Liver (tissue), 9 donors: ENCODE measurements around the gene HCAR2. TPM values are rescaled to one million over a fixed set of nuclear protein-coding genes. Genes with fewer than 3 reads are reported as not detected.
"Not testable (repeated sequence)": the region's sequence is repeated elsewhere in the genome, so short reads cannot be mapped to it uniquely, and the experiment has no call there.

Experiments used
- DNase-seq: peaks from one replicate; pipeline ENCODE4 v3.0.0-alpha.2; 2017; ENCODE audit warnings: low spot score
- H3K27ac ChIP-seq, 2 donors: one replicate each; pipeline ENCODE4 v1.7.0; 2013; ENCODE audit warnings: inconsistent platforms in 2 of 2, low read length in 2 of 2, control low read depth in 1 of 2, low read depth in 1 of 2, mild to moderate bottlenecking in 1 of 2
- H3K27me3 ChIP-seq, 4 donors: one replicate each; pipeline versions ENCODE4 v1.6.1 to v1.7.0; 2013; ENCODE audit warnings: low read length in 3 of 4, inconsistent platforms in 1 of 4, mild to moderate bottlenecking in 1 of 4, moderate library complexity in 1 of 4; ENCODE audit not compliant: control insufficient read depth in 4 of 4, insufficient read depth in 4 of 4
- H3K36me3 ChIP-seq, 4 donors: one replicate each; pipeline versions ENCODE4 v1.6.1 to v1.7.0; 2013; ENCODE audit warnings: low read length in 3 of 4, mild to moderate bottlenecking in 3 of 4, low read depth in 1 of 4, moderate library complexity in 1 of 4; ENCODE audit not compliant: control insufficient read depth in 4 of 4, insufficient read depth in 3 of 4
- H3K4me1 ChIP-seq, 4 donors: one replicate each; pipeline versions ENCODE4 v1.6.1 to v1.7.0; 2013; ENCODE audit warnings: low read length in 3 of 4, mild to moderate bottlenecking in 3 of 4, moderate library complexity in 1 of 4; ENCODE audit not compliant: control insufficient read depth in 4 of 4, insufficient read depth in 4 of 4
- H3K4me3 ChIP-seq, 3 donors: one replicate each; pipeline versions ENCODE4 v1.6.1 to v1.7.0; 2013; ENCODE audit warnings: low read length in 3 of 3, control low read depth in 1 of 3, low read depth in 1 of 3, mild to moderate bottlenecking in 1 of 3
- H3K9ac ChIP-seq, 2 donors: one replicate each; pipeline ENCODE4 v1.7.0; 2013; ENCODE audit warnings: low read length in 2 of 2, mild to moderate bottlenecking in 2 of 2, moderate library complexity in 2 of 2, control low read depth in 1 of 2, low read depth in 1 of 2
- H3K9me3 ChIP-seq, 4 donors: one replicate each; pipeline versions ENCODE4 v1.6.1 to v1.7.0; 2013; ENCODE audit warnings: low read length in 3 of 4; ENCODE audit not compliant: control insufficient read depth in 4 of 4
- CTCF ChIP-seq: fragments of 150-350 bp; IDR thresholded peaks from 2 replicates; pipeline ENCODE4 v1.5.1; 2017; ENCODE audit warnings: improper control_type of control experiment, low read depth, low read length; ENCODE audit not compliant: missing input control
- EGR1 ChIP-seq, 2 donors: IDR thresholded peaks; 2 replicates each; pipeline ENCODE4 v1.6.1; 2016 to 2018; ENCODE audit warnings: antibody characterized with exemption in 2 of 2, low read depth in 2 of 2
- FOXA1 ChIP-seq: IDR thresholded peaks from 2 replicates; pipeline ENCODE4 v1.6.1; 2016; ENCODE audit warnings: antibody characterized with exemption
- FOXA2 ChIP-seq: IDR thresholded peaks from 2 replicates; pipeline ENCODE4 v1.6.1; 2016; ENCODE audit warnings: antibody characterized with exemption
- GABPA ChIP-seq, 2 donors: IDR thresholded peaks in 1 of 2; conservative IDR thresholded peaks in 1 of 2; 2 replicates each; pipeline ENCODE4 v1.6.1; 2016; ENCODE audit warnings: antibody characterized with exemption in 2 of 2, mild to moderate bottlenecking in 1 of 2, moderate library complexity in 1 of 2
- HNF4A ChIP-seq, 2 donors: conservative IDR thresholded peaks; 2 replicates each; pipeline ENCODE4 v1.6.1; 2016; ENCODE audit warnings: antibody characterized with exemption in 2 of 2, mild to moderate bottlenecking in 2 of 2
- HNF4G ChIP-seq: IDR thresholded peaks from 2 replicates; pipeline ENCODE4 v1.6.1; 2016; ENCODE audit warnings: antibody characterized with exemption
- JUND ChIP-seq, 2 donors: IDR thresholded peaks; 2 replicates each; pipeline ENCODE4 v1.6.1; 2016; ENCODE audit warnings: antibody characterized with exemption in 2 of 2
- NR2F2 ChIP-seq: IDR thresholded peaks from 2 replicates; pipeline ENCODE4 v1.6.1; 2016; ENCODE audit warnings: antibody characterized with exemption
- RAD21 ChIP-seq, 2 donors: IDR thresholded peaks; 2 replicates each; pipeline ENCODE4 v1.6.1; 2016; ENCODE audit warnings: antibody characterized with exemption in 2 of 2, mild to moderate bottlenecking in 2 of 2
- RXRA ChIP-seq, 2 donors: IDR thresholded peaks; 2 replicates each; pipeline ENCODE4 v1.6.1; 2017 to 2018; ENCODE audit warnings: antibody characterized with exemption in 2 of 2, mild to moderate bottlenecking in 1 of 2
- SP1 ChIP-seq: IDR thresholded peaks from 2 replicates; pipeline ENCODE4 v1.6.1; 2018; ENCODE audit warnings: antibody characterized with exemption, mild to moderate bottlenecking
- TAF1 ChIP-seq: conservative IDR thresholded peaks from 2 replicates; pipeline ENCODE4 v1.6.1; 2016; ENCODE audit warnings: antibody characterized with exemption, mild to moderate bottlenecking
- YY1 ChIP-seq: IDR thresholded peaks from 2 replicates; pipeline ENCODE4 v1.6.1; 2016; ENCODE audit warnings: antibody characterized with exemption, mild to moderate bottlenecking
- WGBS: extraction: QIAGEN DNeasy Blood & Tissue Kit; methylation state at CpG from one replicate; pipeline ENCODE4 v1.1.7; 2013; 5-methylcytosine and 5-hydroxymethylcytosine counted together
- polyA plus RNA-seq, 2 donors: library from polyadenylated mRNA; stranded (reverse) in 1 of 2; unstranded in 1 of 2; fragments of 200-250 nt in 1 of 2; fragments of >200 nt in 1 of 2; fragmentation: Nextera tagmentation in 1 of 2; extraction: Ambion mirVana in 1 of 2; gene quantifications; one replicate each; pipeline versions ENCODE4 v1.2.1 to v1.2.3, GENCODE V29; 2013 to 2015
- total RNA-seq, 2 donors: library from RNA; depleted of rRNA; stranded (reverse); fragments of >200 nt; gene quantifications; one replicate each; pipeline ENCODE4 v1.2.3, GENCODE V29; 2014
- TF ChIP-seq, protein P1 (sequence below): IDR thresholded peaks from 2 replicates; pipeline ENCODE4 v1.6.1; 2016; ENCODE audit warnings: antibody characterized with exemption
- TF ChIP-seq, protein P2 (sequence below): IDR thresholded peaks from 2 replicates; pipeline ENCODE4 v1.6.1; 2016; ENCODE audit warnings: antibody characterized with exemption
- TF ChIP-seq, protein P3 (sequence below): IDR thresholded peaks from 2 replicates; pipeline ENCODE4 v1.6.1; 2016; ENCODE audit warnings: antibody characterized with exemption
- TF ChIP-seq, protein P4 (sequence below): IDR thresholded peaks from 2 replicates; pipeline ENCODE4 v1.6.1; 2016; ENCODE audit warnings: antibody characterized with exemption, mild to moderate bottlenecking
- donor health status: healthy.
- donor health status: healthy.
- donor health status: healthy.
- donor health status: healthy.
- donor health status: healthy.

The HCAR2 gene
- total RNA-seq (under 1 TPM; 0.08 to 0.70 TPM), polyA plus RNA-seq (under 1 TPM in 1 of 2 donors, not detected in 1; 0.08 TPM)

- not testable (repeated sequence) for H3K9me3 ChIP-seq, H3K27ac ChIP-seq, DNase-seq, H3K9ac ChIP-seq, H3K36me3 ChIP-seq, H3K4me1 ChIP-seq, H3K4me3 ChIP-seq, H3K27me3 ChIP-seq
- WGBS, result 81% methylated on average over 22 of the region's 22 CpGs
Measured at GRCh38 chr12:122702890-122703611, at the start of gene HCAR2. Gene HCAR2 (minus strand): TSS chr12:122703357. CDS start chr12:122703283, 74 bp downstream.

- Histone ChIP-seq H3K9me3 (no peaks in the 10 kb centered on the region), H3K9ac (peak within 1 kb of the TSS; percentile 78 to 92), H3K27me3 (no peaks in the 10 kb centered on the region), H3K36me3 (peaks cover 4 to 19% (median 10%) of the 10 kb centered on the region in 4 donors), H3K4me3 (peak within 1 kb of the TSS; percentile 78 to 81 (median 80)), H3K27ac (peak within 1 kb of the TSS; percentile 40 to 83), H3K4me1 (peaks cover 0 to 18% (median 9%) of the 10 kb centered on the region in 4 donors)
- TF ChIP-seq, protein P1, sequence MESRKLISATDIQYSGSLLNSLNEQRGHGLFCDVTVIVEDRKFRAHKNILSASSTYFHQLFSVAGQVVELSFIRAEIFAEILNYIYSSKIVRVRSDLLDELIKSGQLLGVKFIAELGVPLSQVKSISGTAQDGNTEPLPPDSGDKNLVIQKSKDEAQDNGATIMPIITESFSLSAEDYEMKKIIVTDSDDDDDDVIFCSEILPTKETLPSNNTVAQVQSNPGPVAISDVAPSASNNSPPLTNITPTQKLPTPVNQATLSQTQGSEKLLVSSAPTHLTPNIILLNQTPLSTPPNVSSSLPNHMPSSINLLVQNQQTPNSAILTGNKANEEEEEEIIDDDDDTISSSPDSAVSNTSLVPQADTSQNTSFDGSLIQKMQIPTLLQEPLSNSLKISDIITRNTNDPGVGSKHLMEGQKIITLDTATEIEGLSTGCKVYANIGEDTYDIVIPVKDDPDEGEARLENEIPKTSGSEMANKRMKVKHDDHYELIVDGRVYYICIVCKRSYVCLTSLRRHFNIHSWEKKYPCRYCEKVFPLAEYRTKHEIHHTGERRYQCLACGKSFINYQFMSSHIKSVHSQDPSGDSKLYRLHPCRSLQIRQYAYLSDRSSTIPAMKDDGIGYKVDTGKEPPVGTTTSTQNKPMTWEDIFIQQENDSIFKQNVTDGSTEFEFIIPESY, result peak; percentile 100
- TF ChIP-seq FOXA2 (no peak), JUND (IDR thresholded peaks at IDR 0.05) (peak; percentile 47 to 66), SP1 (peak; percentile 65), RAD21 (IDR thresholded peaks at IDR 0.05) (peak; percentile 85 to 92), YY1 (peak; percentile 72), GABPA (IDR thresholded peaks at IDR 0.05 in 1 of 2, conservative IDR thresholded peaks at IDR 0.05 in 1 of 2) (peak; percentile 56 to 88), FOXA1 (no peak), HNF4A (conservative IDR thresholded peaks at IDR 0.05) (no peak), NR2F2 (no peak), CTCF (peak; percentile 68), EGR1 (IDR thresholded peaks at IDR 0.05; ENCODE audit: low read depth in 2 of 2) (peak; percentile 99), TAF1 (no peak), RXRA (IDR thresholded peaks at IDR 0.05) (peak in 1 of 2 donors; percentile 16), HNF4G (no peak)
- TF ChIP-seq, protein P2, sequence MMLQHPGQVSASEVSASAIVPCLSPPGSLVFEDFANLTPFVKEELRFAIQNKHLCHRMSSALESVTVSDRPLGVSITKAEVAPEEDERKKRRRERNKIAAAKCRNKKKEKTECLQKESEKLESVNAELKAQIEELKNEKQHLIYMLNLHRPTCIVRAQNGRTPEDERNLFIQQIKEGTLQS, result no peak
- TF ChIP-seq, protein P3, sequence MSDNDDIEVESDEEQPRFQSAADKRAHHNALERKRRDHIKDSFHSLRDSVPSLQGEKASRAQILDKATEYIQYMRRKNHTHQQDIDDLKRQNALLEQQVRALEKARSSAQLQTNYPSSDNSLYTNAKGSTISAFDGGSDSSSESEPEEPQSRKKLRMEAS, result peak; percentile 70
- TF ChIP-seq, protein P4, sequence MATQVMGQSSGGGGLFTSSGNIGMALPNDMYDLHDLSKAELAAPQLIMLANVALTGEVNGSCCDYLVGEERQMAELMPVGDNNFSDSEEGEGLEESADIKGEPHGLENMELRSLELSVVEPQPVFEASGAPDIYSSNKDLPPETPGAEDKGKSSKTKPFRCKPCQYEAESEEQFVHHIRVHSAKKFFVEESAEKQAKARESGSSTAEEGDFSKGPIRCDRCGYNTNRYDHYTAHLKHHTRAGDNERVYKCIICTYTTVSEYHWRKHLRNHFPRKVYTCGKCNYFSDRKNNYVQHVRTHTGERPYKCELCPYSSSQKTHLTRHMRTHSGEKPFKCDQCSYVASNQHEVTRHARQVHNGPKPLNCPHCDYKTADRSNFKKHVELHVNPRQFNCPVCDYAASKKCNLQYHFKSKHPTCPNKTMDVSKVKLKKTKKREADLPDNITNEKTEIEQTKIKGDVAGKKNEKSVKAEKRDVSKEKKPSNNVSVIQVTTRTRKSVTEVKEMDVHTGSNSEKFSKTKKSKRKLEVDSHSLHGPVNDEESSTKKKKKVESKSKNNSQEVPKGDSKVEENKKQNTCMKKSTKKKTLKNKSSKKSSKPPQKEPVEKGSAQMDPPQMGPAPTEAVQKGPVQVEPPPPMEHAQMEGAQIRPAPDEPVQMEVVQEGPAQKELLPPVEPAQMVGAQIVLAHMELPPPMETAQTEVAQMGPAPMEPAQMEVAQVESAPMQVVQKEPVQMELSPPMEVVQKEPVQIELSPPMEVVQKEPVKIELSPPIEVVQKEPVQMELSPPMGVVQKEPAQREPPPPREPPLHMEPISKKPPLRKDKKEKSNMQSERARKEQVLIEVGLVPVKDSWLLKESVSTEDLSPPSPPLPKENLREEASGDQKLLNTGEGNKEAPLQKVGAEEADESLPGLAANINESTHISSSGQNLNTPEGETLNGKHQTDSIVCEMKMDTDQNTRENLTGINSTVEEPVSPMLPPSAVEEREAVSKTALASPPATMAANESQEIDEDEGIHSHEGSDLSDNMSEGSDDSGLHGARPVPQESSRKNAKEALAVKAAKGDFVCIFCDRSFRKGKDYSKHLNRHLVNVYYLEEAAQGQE, result peak; percentile 41
- under 1% methylated on average over 73 of the region's 73 CpGs for WGBS
- peak; percentile 99 for DNase-seq
Measured at GRCh38 chr12:122752464-122753318, 49.5 kb upstream of the HCAR2 start, which contains the start of gene DENR. Gene DENR (plus strand): TSS chr12:122752824. CDS start chr12:122753702, 878 bp downstream.

DNA sequence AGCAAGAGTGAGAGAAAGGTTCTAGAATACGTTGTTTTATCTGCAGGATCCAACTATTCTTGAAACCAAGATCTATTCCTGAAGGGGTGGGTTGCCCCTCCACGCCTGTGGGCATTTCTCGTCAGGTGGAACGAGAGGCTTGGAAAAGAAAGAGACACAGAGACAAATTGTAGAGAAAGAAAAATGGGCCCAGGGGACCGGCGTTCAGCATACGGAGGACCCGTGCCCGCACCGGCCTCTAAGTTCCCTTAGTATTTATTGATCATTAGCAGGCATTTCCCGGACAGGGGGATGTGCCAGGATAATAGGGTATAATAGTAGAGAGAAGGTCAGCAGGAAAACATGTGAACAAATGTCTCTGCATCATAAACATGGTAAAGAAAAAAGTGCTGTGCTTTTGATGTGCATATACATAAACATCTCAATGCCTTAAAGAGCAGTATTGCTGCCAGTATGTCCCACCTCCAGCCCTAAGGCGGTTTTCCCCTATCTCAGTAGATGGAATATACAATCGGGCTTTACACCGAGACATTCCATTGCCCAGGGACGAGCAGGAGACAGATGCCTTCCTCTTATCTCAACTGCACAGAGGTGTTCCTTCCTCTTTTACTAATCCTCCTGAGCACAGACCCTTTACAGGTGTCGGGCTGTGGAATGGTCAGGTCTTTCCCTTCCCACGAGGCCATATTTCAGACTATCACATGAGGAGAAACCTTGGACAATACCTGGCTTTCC, 47.8 kb upstream of the HCAR2 start:
- H3K9ac ChIP-seq, H3K9me3 ChIP-seq, H3K4me3 ChIP-seq, H3K27me3 ChIP-seq, DNase-seq, H3K27ac ChIP-seq: not testable (repeated sequence)
- Histone ChIP-seq H3K4me1 (peaks cover 0 to 18% (median 9%) of the 10 kb centered on the region in 4 donors), H3K36me3 (peaks cover 0 to 11% (median under 1%) of the 10 kb centered on the region in 4 donors)
- 84% methylated on average over 17 of the region's 17 CpGs for WGBS
